Heart right ventricle (tissue), 16 donors: ENCODE results near the gene CKS1B. TPM values are rescaled to one million over a fixed set of nuclear protein-coding genes. Genes with fewer than 3 reads are reported as not detected.
A peak's percentile ranks its signal among the peaks of the same experiment; 100 is the strongest.

Experiments
- ATAC-seq, 8 donors: fragments of 200-7000 bp; cut with Tn5 transposase; one replicate each; pipeline ENCODE4 v1.9.1; 2020; ENCODE audit warnings: mild to moderate bottlenecking in 8 of 8, moderate library complexity in 8 of 8, moderate number of reproducible peaks in 1 of 8
- DNase-seq, 2 donors: peaks; one replicate each; pipeline ENCODE4 v3.0.0-alpha.2; 2020
- H3K27ac ChIP-seq, 10 donors: fragments of 200-600 bp; sonication (generic) in 2 of 10; one replicate each; pipeline versions ENCODE4 v1.5.0 to v1.8.0; 2020 to 2022; ENCODE audit warnings: mild to moderate bottlenecking in 3 of 10
- H3K27me3 ChIP-seq, 7 donors: fragments of 200-600 bp; one replicate each; pipeline ENCODE4 v1.8.0; 2021 to 2022; ENCODE audit warnings: mild to moderate bottlenecking in 2 of 7
- H3K36me3 ChIP-seq, 9 donors: fragments of 200-600 bp; sonication (generic) in 1 of 9; one replicate each; pipeline versions ENCODE4 v1.5.0 to v1.8.0; 2020 to 2022; ENCODE audit warnings: mild to moderate bottlenecking in 2 of 9
- H3K4me1 ChIP-seq, 9 donors: fragments of 200-600 bp; sonication (generic) in 1 of 9; one replicate each; pipeline versions ENCODE4 v1.5.0 to v1.8.0; 2020 to 2022; ENCODE audit warnings: mild to moderate bottlenecking in 4 of 9
- H3K4me3 ChIP-seq, 10 donors: fragments of 200-600 bp; sonication (generic) in 2 of 10; one replicate each; pipeline versions ENCODE4 v1.5.0 to v1.8.0; 2020 to 2022; ENCODE audit warnings: mild to moderate bottlenecking in 7 of 10, moderate library complexity in 2 of 10
- H3K9me3 ChIP-seq, 11 donors: fragments of 200-600 bp in 10 of 11; sonication (generic) in 2 of 11; one replicate each; pipeline versions ENCODE4 v1.5.0 to v1.8.0; 2013 to 2022; ENCODE audit warnings: mild to moderate bottlenecking in 2 of 11, control low read depth in 1 of 11, moderate library complexity in 1 of 11
- WGBS, 2 donors: extraction: QIAGEN DNeasy Blood & Tissue Kit; methylation state at CpG; one replicate each; pipeline ENCODE4 v1.1.7; 2013; ENCODE audit warnings: inconsistent platforms in 1 of 2; 5-methylcytosine and 5-hydroxymethylcytosine counted together
- intact Hi-C, 10 donors: fragments of 100-400 bp; cut with DNase I; formaldehyde crosslinking; loops; one replicate each; pipeline versions ENCODE4 v1.11.1 to v1.14.2; 2022
- polyA plus RNA-seq, 2 donors: library from polyadenylated mRNA; stranded (reverse); fragments of 200-250 nt; gene quantifications; one replicate each; pipeline ENCODE4 v1.2.3, GENCODE V29; 2013
- total RNA-seq, 10 donors: library from RNA; stranded (reverse); fragmentation: NEBNext Ultra II Directional in 3 of 10; extraction: Animal tissue kit (Norgen Biotek cat#: 25700) in 3 of 10; gene quantifications; one replicate each; pipeline versions ENCODE4 v1.2.1 to v1.2.4, GENCODE V29; 2021 to 2023
- TF ChIP-seq, protein P1 (sequence below), 9 donors: fragments of 200-600 bp; sonication (generic) in 2 of 9; IDR thresholded peaks; one replicate each; pipeline versions ENCODE4 v1.5.0 to v1.8.0; 2021 to 2022; ENCODE audit warnings: antibody characterized with exemption in 9 of 9, mild to moderate bottlenecking in 5 of 9, moderate library complexity in 1 of 9
- donor health status: Arrhythmogenic right ventricular cardiomyopathy.
- donor health status: ischemic (EF 13 %, LVEDD 7.1; RV severe dilation, severe dysfunction).
- donor health status: healthy with polysubstance abuse.
- donor health status: DM: no; HTN: yes; CAD: no.
- donor health status: DM: no; HTN: no; CAD: no.
- donor health status: ischemic (EF 25% LVEDD 6.9; RV normal size, moderate dysfunction).
- donor health status: ischemic (EF 25% LVEDD 5.7; RV mildly dilated, moderate dysfunction).
- donor health status: healthy.
- donor health status: DM: yes; HTN: yes; CAD: no.
- donor health status: Ischemic cardiomyopathy.
- donor health status: ischemic (EF 35%, LVEDD 5.7; RV mildly dilated, moderate dysfunction).
- donor health status: nonischemic (EF 11% LVEDD 7.7; RV severe dilation, severe dysfunction).
- donor health status: DM: yes; HTN: yes; CAD: no.
- donor health status: PGD.
- donor health status: ischemic (EF 29% LVEDD 5.4; RV normal size, mild dysfunction).
- donor health status: nonischemic (EF 23%, LVEDD 6.1; RV moderate dilation, normal function).

Gene CKS1B
- total and polyA plus RNA-seq, 12 donors: 4.6 to 36.7 (median 17.5) TPM

DNA sequence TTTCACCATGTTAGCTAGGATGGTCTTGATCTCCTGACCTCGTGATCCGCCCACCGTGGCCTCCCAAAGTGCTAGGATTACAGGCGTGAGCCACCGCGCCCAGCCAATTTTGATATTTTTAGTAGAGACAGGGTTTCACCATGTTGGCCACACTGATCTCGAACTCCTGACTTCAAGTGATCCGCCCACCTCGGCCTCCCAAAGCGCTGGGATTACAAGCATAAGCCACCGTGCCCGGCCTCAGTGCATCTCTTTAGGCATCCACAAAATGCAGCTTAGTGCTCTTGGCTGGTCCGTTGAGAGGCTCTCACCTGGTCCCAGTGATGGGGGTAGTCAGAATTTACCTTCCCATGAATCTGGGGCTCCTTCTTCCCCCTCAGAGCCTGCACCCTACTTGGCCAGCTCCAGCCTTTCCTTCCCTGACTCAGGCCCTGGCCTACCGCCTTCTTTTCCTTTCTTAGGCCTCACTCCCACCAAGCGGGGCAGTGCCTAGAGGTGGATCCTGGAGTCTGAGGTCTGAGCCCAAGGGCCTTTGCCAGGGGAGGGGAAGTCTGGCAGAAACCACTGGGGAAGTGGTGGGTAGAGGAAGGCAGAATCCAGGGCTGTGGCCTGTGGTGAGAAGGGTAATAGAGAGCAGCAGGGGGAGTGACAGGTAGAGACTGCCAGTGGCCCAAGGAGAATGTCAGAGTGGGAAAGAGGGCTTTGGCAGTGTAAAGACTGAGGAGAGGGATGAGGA is 22.7 kb downstream of the CKS1B start:
- ATAC-seq (no peak), DNase-seq (no peak)
- H3K4me3 ChIP-seq: no peak overlapping the region
- no peak overlapping the region for H3K27ac ChIP-seq
- H3K9me3 ChIP-seq: no peaks in the 10 kb centered on the region
- intact Hi-C loops: loop anchor here in 6 of 10 donors (5.0 kb wide), 1 partner anchor 35 kb away; the partner anchor contains the start of gene PYGO2 (in 6 of the 6)
- H3K36me3 ChIP-seq: peaks cover 0 to 9% (median 0%) of the 10 kb centered on the region in 9 donors
- H3K27me3 ChIP-seq: no peaks in the 10 kb centered on the region
- WGBS, 2 donors: 83 to 85% methylated on average over 15 of the region's 15 CpGs
- H3K4me1 ChIP-seq: peaks cover 8 to 51% (median 18%) of the 10 kb centered on the region in 9 donors
- TF ChIP-seq, protein P1, sequence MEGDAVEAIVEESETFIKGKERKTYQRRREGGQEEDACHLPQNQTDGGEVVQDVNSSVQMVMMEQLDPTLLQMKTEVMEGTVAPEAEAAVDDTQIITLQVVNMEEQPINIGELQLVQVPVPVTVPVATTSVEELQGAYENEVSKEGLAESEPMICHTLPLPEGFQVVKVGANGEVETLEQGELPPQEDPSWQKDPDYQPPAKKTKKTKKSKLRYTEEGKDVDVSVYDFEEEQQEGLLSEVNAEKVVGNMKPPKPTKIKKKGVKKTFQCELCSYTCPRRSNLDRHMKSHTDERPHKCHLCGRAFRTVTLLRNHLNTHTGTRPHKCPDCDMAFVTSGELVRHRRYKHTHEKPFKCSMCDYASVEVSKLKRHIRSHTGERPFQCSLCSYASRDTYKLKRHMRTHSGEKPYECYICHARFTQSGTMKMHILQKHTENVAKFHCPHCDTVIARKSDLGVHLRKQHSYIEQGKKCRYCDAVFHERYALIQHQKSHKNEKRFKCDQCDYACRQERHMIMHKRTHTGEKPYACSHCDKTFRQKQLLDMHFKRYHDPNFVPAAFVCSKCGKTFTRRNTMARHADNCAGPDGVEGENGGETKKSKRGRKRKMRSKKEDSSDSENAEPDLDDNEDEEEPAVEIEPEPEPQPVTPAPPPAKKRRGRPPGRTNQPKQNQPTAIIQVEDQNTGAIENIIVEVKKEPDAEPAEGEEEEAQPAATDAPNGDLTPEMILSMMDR (IDR thresholded peaks at IDR 0.05): no peak

DNA sequence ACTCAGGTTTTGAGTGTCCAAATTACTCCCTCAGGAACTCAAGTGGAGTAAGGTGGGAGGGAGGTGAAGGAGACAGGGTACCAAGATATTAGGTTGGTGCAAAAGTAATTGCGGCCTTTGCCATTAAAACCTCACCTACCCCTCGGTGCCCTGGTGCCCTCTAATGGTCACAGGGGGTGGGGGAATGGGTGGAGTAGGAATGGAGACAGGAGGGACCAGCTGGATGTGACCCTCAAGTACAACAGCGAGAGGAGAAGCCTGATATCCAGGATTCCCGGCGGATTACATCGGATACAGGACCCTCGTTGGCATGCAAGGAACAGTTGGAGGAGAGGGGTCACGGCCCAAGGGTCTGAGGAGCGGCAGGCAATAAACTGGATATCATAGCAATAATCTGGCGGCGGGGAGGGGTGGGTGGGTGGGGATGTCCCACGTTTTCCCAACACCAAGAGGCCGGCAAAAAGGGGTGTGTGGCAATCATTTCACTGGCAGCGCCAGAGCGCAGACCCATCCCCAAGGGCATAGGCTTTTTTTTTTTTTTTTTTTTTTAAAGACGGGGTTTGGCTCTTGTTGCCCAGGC is 23.8 kb downstream of the CKS1B start:
- Histone ChIP-seq H3K36me3 (peaks cover 0 to under 1% (median 0%) of the 10 kb centered on the region in 9 donors), H3K27me3 (no peaks in the 10 kb centered on the region), H3K9me3 (no peaks in the 10 kb centered on the region), H3K4me1 (peaks cover 8 to 51% (median 18%) of the 10 kb centered on the region in 9 donors), H3K4me3 (no peak overlapping the region), H3K27ac (no peak overlapping the region)
- 73 to 84% methylated on average over 15 to 16 of the region's 16 CpGs for WGBS, 2 donors
- intact Hi-C loops: loop anchor here in 6 of 10 donors (2.0 to 5.0 kb wide), 2 partner anchors 15 to 36 kb away; partner anchors contain the start of genes PYGO2 (in 6 of the 6) and FLAD1 (in 1 of the 6)
- DNase-seq: no peak
- ATAC-seq: no peak
- TF ChIP-seq, protein P1 (IDR thresholded peaks at IDR 0.05): no peak

DNA sequence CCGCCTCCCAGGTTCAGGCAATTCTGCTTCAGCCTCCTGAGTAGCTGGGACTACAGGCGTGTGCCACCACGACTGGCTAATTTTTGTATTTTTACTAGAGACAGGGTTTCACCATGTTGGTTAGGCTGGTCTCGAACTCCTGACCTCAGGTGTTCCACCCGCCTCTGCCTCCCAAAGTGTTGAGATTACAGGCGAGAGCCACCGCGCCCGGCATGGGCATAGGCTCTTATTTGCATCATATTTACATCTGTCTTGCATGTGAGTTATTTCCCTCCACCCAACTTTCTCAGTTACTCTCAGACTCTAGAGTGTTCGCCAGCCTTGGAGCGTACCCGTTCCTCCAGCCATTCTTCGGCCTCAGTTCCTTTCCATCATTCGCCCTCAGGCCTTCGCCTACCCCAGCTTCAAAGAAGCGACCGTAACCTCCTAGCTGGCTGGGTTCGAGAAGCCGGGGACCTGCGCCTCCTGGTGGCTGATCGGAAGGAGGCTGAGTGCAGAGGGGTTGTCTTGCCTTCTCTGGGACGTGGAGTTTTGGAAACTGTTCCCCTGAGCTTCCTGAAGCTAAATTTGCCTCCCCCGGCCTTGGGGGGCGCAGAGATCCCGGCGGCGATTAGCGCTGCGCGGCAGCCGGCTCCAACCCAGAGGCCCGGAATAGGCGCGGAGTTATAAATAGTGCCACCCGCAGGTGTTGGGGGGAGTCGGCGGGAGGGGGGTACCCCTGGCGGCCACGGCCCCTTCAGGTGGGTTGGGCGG is 24.5 kb downstream of the CKS1B start:
- DNase-seq (peak; percentile 69 to 77), ATAC-seq (no peak)
- no peaks in the 10 kb centered on the region for H3K36me3 ChIP-seq
- peak overlapping the region in 9 of 10 donors; percentile 10 to 98 (median 95) for H3K27ac ChIP-seq
- 12% methylated on average over 40 of the region's 40 CpGs for WGBS, 2 donors
- intact Hi-C loops: loop anchor here in 6 of 10 donors (2.0 to 5.0 kb wide), 2 partner anchors 16 to 37 kb away; partner anchors contain the start of genes PYGO2 (in 6 of the 6) and FLAD1 (in 1 of the 6)
- no peaks in the 10 kb centered on the region for H3K9me3 ChIP-seq
- peaks cover 10 to 52% (median 21%) of the 10 kb centered on the region in 9 donors for H3K4me1 ChIP-seq
- TF ChIP-seq, protein P1 (IDR thresholded peaks at IDR 0.05): peak; percentile 64 to 90 (median 80)
- H3K27me3 ChIP-seq: no peaks in the 10 kb centered on the region
- H3K4me3 ChIP-seq: peak overlapping the region in 9 of 10 donors; percentile 50 to 97 (median 91)
